NB4 (cell line): Measurements from ENCODE around the gene DUSP28.

Experiments used
- MYC ChIP-seq: IDR thresholded peaks from 2 replicates; pipeline ENCODE4 v1.6.1; 2011; ENCODE audit warnings: low read depth, low read length
- POLR2A ChIP-seq: IDR thresholded peaks from 2 replicates; pipeline ENCODE4 v1.6.1; 2011; ENCODE audit warnings: mild to moderate bottlenecking; ENCODE audit not compliant: insufficient read length; ENCODE audit errors: extremely low read depth
- TF ChIP-seq, protein P1 (sequence below): IDR thresholded peaks from one replicate; pipeline ENCODE4 v1.5.1; 2012; ENCODE audit warnings: low read depth, low read length
- TF ChIP-seq, protein P2 (sequence below): IDR thresholded peaks from 2 replicates; pipeline ENCODE4 v1.6.1; 2011; ENCODE audit warnings: low read depth, low read length

DNA sequence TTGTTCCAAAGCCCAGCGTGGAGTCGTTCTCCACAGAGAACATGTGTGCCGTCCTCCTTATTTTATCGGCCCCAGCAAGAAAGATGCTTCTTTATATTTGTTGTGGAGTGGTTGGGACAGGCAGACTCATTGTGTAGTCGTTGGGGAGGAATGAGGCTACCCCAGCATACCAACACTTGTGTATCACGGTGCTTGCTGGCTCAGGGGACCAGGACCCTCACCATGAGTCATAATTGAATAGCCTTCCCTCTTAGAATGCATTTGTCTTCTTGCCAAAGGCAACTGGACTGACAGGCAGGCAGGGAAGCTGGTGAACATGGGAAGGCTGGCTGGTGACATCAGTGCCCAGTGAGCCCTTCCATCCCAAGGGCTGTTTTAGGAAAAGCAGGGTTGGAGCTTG lies 31.1 kb downstream of the DUSP28 start:
- TF ChIP-seq, protein P1, sequence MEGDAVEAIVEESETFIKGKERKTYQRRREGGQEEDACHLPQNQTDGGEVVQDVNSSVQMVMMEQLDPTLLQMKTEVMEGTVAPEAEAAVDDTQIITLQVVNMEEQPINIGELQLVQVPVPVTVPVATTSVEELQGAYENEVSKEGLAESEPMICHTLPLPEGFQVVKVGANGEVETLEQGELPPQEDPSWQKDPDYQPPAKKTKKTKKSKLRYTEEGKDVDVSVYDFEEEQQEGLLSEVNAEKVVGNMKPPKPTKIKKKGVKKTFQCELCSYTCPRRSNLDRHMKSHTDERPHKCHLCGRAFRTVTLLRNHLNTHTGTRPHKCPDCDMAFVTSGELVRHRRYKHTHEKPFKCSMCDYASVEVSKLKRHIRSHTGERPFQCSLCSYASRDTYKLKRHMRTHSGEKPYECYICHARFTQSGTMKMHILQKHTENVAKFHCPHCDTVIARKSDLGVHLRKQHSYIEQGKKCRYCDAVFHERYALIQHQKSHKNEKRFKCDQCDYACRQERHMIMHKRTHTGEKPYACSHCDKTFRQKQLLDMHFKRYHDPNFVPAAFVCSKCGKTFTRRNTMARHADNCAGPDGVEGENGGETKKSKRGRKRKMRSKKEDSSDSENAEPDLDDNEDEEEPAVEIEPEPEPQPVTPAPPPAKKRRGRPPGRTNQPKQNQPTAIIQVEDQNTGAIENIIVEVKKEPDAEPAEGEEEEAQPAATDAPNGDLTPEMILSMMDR = no peak
- TF ChIP-seq POLR2A = no peak
- TF ChIP-seq, protein P2, sequence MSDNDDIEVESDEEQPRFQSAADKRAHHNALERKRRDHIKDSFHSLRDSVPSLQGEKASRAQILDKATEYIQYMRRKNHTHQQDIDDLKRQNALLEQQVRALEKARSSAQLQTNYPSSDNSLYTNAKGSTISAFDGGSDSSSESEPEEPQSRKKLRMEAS = no peak
- TF ChIP-seq MYC = no peak
